A549 (cell line): ENCODE results near the gene NSUN3. TPM values are rescaled to one million over a fixed set of nuclear protein-coding genes. Genes with fewer than 3 reads are reported as not detected.

Experiments
- ATAC-seq, 2 experiments: fragments of 200-7000 bp in 1 of 2; fragments of >200 bp in 1 of 2; cut with Nextera tagmentation in 1 of 2; cut with Tn5 transposase in 1 of 2; 3 replicates each; pipeline versions ENCODE4 v1.8.0 to v1.9.1; 2018 to 2020; ENCODE audit warnings: mild to moderate bottlenecking in 1 of 2, moderate library complexity in 1 of 2
- CTCF ChIA-PET: fragments of 300-600 bp; sonication (Branson Sonifier 250); formaldehyde crosslinking; extraction: SDS; loops from one replicate; lab custom pipeline; 2021; ENCODE audit warnings: antibody characterized with exemption, inconsistent platforms; lab: Yijun Ruan, JAX
- POLR2A ChIA-PET: fragments of 350-600 bp; formaldehyde crosslinking; extraction: SDS; loops from one replicate; lab custom pipeline; 2021; ENCODE audit warnings: antibody characterized with exemption, inconsistent platforms; lab: Yijun Ruan, JAX
- DNase-seq, 2 experiments: peaks; one replicate each; pipeline versions ENCODE4 v3.0.0 to v3.0.0-alpha.2; 2011 to 2016; ENCODE audit warnings: low read depth in 1 of 2, low spot score in 1 of 2
- FAIRE-seq: peaks from 2 replicates; lab custom pipeline; 2011; peaks lifted over from hg19 to GRCh38; lab: Jason Lieb, UNC
- H3K27ac ChIP-seq, 2 experiments: fragments of >200 bp; sonication (Bioruptor Twin); formaldehyde crosslinking; 3 replicates each; pipeline ENCODE4 v1.5.1; 2016 to 2017
- H3K4me1 ChIP-seq: fragments of >200 bp; sonication (Bioruptor Twin); formaldehyde crosslinking; 3 replicates; pipeline ENCODE4 v1.6.1; 2016
- H3K4me2 ChIP-seq: fragments of >200 bp; sonication (Bioruptor Twin); formaldehyde crosslinking; 3 replicates; pipeline ENCODE4 v1.6.1; 2016
- H3K4me3 ChIP-seq: fragments of >200 bp; sonication (Bioruptor Twin); formaldehyde crosslinking; 3 replicates; pipeline ENCODE4 v1.5.1; 2016
- H3K9me3 ChIP-seq: fragments of >200 bp; sonication (Bioruptor Twin); formaldehyde crosslinking; 3 replicates; pipeline ENCODE4 v1.6.1; 2016
- CBX2 ChIP-seq: fragments of 200-600 bp; sonication (generic); IDR thresholded peaks from 2 replicates; pipeline ENCODE4 v1.6.1; 2016; ENCODE audit warnings: low read depth, mild to moderate bottlenecking, borderline replicate concordance
- CHD2 ChIP-seq: fragments of 150-350 bp; IDR thresholded peaks from 2 replicates; pipeline ENCODE4 v1.6.1; 2014; ENCODE audit warnings: low read length; ENCODE audit not compliant: partially characterized antibody
- CHD4 ChIP-seq: fragments of 200-600 bp; sonication (generic); IDR thresholded peaks from 2 replicates; pipeline ENCODE4 v1.6.1; 2016; ENCODE audit warnings: antibody characterized with exemption, mild to moderate bottlenecking, borderline replicate concordance
- EHMT2 ChIP-seq: fragments of 200-600 bp; sonication (generic); IDR thresholded peaks from 2 replicates; pipeline ENCODE4 v1.6.1; 2016; ENCODE audit warnings: antibody characterized with exemption, low read depth, mild to moderate bottlenecking, moderate library complexity
- ELK1 ChIP-seq: fragments of 150-350 bp; IDR thresholded peaks from 2 replicates; pipeline ENCODE4 v1.6.1; 2014; ENCODE audit warnings: low read depth, mild to moderate bottlenecking, low read length
- EP300 ChIP-seq, 2 experiments: fragments of >200 bp; sonication (Bioruptor Twin); formaldehyde crosslinking; IDR thresholded peaks; 2 replicates in 1 of 2; 3 replicates in 1 of 2; pipeline ENCODE4 v1.6.1; 2016 to 2017
- ESRRA ChIP-seq: fragments of 150-350 bp; IDR thresholded peaks from 2 replicates; pipeline ENCODE4 v1.6.1; 2014; ENCODE audit warnings: mild to moderate bottlenecking, low read length, borderline replicate concordance
- FOSB ChIP-seq: fragments of 250-450 bp; sonication (Bioruptor Pico); IDR thresholded peaks from 2 replicates; pipeline ENCODE4 v1.5.0; 2020; ENCODE audit warnings: mild to moderate bottlenecking, moderate library complexity
- HOXA7 ChIP-seq: fragments of 250-450 bp; sonication (Bioruptor Pico); IDR thresholded peaks from 2 replicates; pipeline ENCODE4 v1.5.0; 2020; ENCODE audit warnings: mild to moderate bottlenecking, moderate library complexity
- HOXB13 ChIP-seq: fragments of 250-450 bp; sonication (Bioruptor Pico); IDR thresholded peaks from 2 replicates; pipeline ENCODE4 v1.5.0; 2020; ENCODE audit warnings: low read depth, mild to moderate bottlenecking, moderate library complexity
- HOXB5 ChIP-seq: fragments of 250-450 bp; sonication (Bioruptor Pico); IDR thresholded peaks from 2 replicates; pipeline ENCODE4 v1.5.0; 2020; ENCODE audit warnings: mild to moderate bottlenecking, moderate library complexity
- JUNB ChIP-seq: fragments of >200 bp; sonication (Bioruptor Twin); formaldehyde crosslinking; IDR thresholded peaks from 2 replicates; pipeline ENCODE4 v1.6.1; 2016
- MAX ChIP-seq: IDR thresholded peaks from 2 replicates; pipeline ENCODE4 v1.6.1; 2012
- POLR2A ChIP-seq: IDR thresholded peaks from 2 replicates; pipeline ENCODE4 v1.6.1; 2012; ENCODE audit warnings: mild to moderate bottlenecking, low read length
- RNF2 ChIP-seq: fragments of 200-600 bp; sonication (generic); IDR thresholded peaks from 2 replicates; pipeline ENCODE4 v1.6.1; 2016; ENCODE audit warnings: low read depth, mild to moderate bottlenecking, antibody characterized with exemption, moderate library complexity, borderline replicate concordance
- SMC3 ChIP-seq: fragments of >200 bp; sonication (Bioruptor Twin); formaldehyde crosslinking; IDR thresholded peaks from 3 replicates; pipeline ENCODE4 v1.6.1; 2018; ENCODE audit warnings: inconsistent platforms
- TP53 ChIP-seq: fragments of 250-450 bp; sonication (Bioruptor Pico); IDR thresholded peaks from 2 replicates; pipeline ENCODE4 v1.5.0; 2021; ENCODE audit warnings: mild to moderate bottlenecking, moderate library complexity
- USF2 ChIP-seq: fragments of 450-650 bp; IDR thresholded peaks from 2 replicates; pipeline ENCODE4 v1.6.1; 2014; ENCODE audit warnings: antibody characterized with exemption
- ZC3H11A ChIP-seq: fragments of 450-650 bp; IDR thresholded peaks from 2 replicates; pipeline ENCODE4 v1.6.1; 2014; ENCODE audit warnings: antibody characterized with exemption, mild to moderate bottlenecking
- ZFP36 ChIP-seq: fragments of 450-650 bp; IDR thresholded peaks from 2 replicates; pipeline ENCODE4 v1.6.1; 2014; ENCODE audit warnings: borderline replicate concordance; ENCODE audit not compliant: partially characterized antibody
- ZNF302 ChIP-seq: fragments of 250-450 bp; sonication (Bioruptor Pico); IDR thresholded peaks from 2 replicates; pipeline ENCODE4 v1.9.0; 2021; ENCODE audit warnings: inconsistent platforms, mild to moderate bottlenecking, moderate library complexity
- ZSCAN20 ChIP-seq: fragments of 250-450 bp; sonication (Bioruptor Pico); IDR thresholded peaks from 2 replicates; pipeline ENCODE4 v1.8.0; 2022; ENCODE audit warnings: mild to moderate bottlenecking, moderate library complexity
- WGBS: methylation state at CpG from one replicate; pipeline ENCODE4 v1.1.6; 2017; ENCODE audit errors: missing lambda C conversion rate; 5-methylcytosine and 5-hydroxymethylcytosine counted together
- polyA plus RNA-seq, 4 experiments: library from polyadenylated mRNA; depleted of rRNA in 3 of 4; stranded (reverse); fragments of >200 nt; fragmentation: RNase III in 1 of 4; extraction: RNeasy Plus Mini Kit Qiagen cat#74134 plus additional on column Dnase treatment in 1 of 4; gene quantifications; 2 replicates in 3 of 4; 3 replicates in 1 of 4; pipeline ENCODE4 v1.2.3, GENCODE V29; 2011 to 2017
- TF ChIP-seq, protein P1 (sequence below): fragments of 250-450 bp; sonication (Bioruptor Pico); IDR thresholded peaks from 2 replicates; pipeline ENCODE4 v1.5.0; 2020; ENCODE audit warnings: low read depth, mild to moderate bottlenecking, moderate library complexity
- TF ChIP-seq, protein P2 (sequence below): IDR thresholded peaks from 2 replicates; pipeline ENCODE4 v1.6.1; 2012; ENCODE audit warnings: low read depth, borderline replicate concordance
- TF ChIP-seq, protein P3 (sequence below): fragments of >200 bp; sonication (Bioruptor Twin); formaldehyde crosslinking; IDR thresholded peaks from 3 replicates; pipeline ENCODE4 v1.5.1; 2016

NSUN3 gene
- polyA plus RNA-seq, 2 of the 4 experiments (the other 2 are of a cell fraction), result 8.6 to 13.5 TPM

DNA sequence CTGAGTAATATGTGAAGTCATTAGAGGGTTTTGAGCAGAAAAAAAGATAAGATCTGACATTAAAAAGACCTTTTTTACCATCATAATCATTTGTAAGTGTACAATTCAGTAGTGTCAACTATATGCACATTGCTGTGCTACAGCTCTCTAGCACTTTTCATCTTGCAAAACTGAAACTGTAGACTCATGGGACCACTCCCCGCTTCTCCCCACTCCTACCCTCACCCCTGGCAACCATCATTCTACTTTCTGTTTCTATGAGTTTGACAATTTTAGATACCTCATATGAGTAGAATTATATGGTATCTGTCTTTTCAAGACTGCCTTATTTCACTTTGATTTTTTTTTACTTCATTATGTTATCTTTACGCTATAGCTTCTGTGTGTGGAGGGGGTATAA is 112.8 kb downstream of the NSUN3 start:
- no peak overlapping the region for H3K27ac ChIP-seq
- no peaks in the 10 kb centered on the region for H3K4me1 ChIP-seq
- POLR2A ChIA-PET, result no interaction called here
- WGBS, result 76% methylated on average over 2 of the region's 2 CpGs
- TF ChIP-seq CHD2 (no peak), ESRRA (no peak), SMC3 (no peak), CBX2 (no peak), TP53 (CRISPR knock-in tag) (no peak), HOXA7 (CRISPR knock-in tag) (no peak), EHMT2 (no peak), POLR2A (no peak), MAX (no peak)
- TF ChIP-seq, protein P1, sequence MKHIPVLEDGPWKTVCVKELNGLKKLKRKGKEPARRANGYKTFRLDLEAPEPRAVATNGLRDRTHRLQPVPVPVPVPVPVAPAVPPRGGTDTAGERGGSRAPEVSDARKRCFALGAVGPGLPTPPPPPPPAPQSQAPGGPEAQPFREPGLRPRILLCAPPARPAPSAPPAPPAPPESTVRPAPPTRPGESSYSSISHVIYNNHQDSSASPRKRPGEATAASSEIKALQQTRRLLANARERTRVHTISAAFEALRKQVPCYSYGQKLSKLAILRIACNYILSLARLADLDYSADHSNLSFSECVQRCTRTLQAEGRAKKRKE (CRISPR knock-in tag), result no peak
- TF ChIP-seq, protein P2, sequence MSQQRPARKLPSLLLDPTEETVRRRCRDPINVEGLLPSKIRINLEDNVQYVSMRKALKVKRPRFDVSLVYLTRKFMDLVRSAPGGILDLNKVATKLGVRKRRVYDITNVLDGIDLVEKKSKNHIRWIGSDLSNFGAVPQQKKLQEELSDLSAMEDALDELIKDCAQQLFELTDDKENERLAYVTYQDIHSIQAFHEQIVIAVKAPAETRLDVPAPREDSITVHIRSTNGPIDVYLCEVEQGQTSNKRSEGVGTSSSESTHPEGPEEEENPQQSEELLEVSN, result no peak
- TF ChIP-seq, protein P3, sequence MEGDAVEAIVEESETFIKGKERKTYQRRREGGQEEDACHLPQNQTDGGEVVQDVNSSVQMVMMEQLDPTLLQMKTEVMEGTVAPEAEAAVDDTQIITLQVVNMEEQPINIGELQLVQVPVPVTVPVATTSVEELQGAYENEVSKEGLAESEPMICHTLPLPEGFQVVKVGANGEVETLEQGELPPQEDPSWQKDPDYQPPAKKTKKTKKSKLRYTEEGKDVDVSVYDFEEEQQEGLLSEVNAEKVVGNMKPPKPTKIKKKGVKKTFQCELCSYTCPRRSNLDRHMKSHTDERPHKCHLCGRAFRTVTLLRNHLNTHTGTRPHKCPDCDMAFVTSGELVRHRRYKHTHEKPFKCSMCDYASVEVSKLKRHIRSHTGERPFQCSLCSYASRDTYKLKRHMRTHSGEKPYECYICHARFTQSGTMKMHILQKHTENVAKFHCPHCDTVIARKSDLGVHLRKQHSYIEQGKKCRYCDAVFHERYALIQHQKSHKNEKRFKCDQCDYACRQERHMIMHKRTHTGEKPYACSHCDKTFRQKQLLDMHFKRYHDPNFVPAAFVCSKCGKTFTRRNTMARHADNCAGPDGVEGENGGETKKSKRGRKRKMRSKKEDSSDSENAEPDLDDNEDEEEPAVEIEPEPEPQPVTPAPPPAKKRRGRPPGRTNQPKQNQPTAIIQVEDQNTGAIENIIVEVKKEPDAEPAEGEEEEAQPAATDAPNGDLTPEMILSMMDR, result no peak
- no peak for DNase-seq
- no peaks in the 10 kb centered on the region for H3K9me3 ChIP-seq
- FAIRE-seq, result no peak
- no peak for ATAC-seq
- no peak overlapping the region for H3K4me2 ChIP-seq
- CTCF ChIA-PET, result no interaction called here
- no peak overlapping the region for H3K4me3 ChIP-seq

- ChIA-PET CTCF (no interaction called here), POLR2A (no interaction called here)
- no peaks in the 10 kb centered on the region for H3K4me1 ChIP-seq
- no peaks in the 10 kb centered on the region for H3K9me3 ChIP-seq
- ATAC-seq (no peak), FAIRE-seq (no peak), DNase-seq (no peak)
- no peak overlapping the region for H3K4me3 ChIP-seq
- no peak for TF ChIP-seq HOXB13 (CRISPR knock-in tag)
- no peak for TF ChIP-seq RNF2
- no peak for TF ChIP-seq FOSB (CRISPR knock-in tag)
- TF ChIP-seq TP53 (CRISPR knock-in tag), result no peak
- TF ChIP-seq USF2, result no peak
- TF ChIP-seq ELK1, result no peak
- no peak for TF ChIP-seq CHD4
- no peak for TF ChIP-seq HOXB5
- TF ChIP-seq POLR2A, result no peak
- TF ChIP-seq ZC3H11A, result no peak
- TF ChIP-seq, protein P3, result no peak
- TF ChIP-seq EHMT2, result no peak
- TF ChIP-seq ZFP36, result no peak
- TF ChIP-seq JUNB, result no peak
- TF ChIP-seq EP300 (IDR thresholded peaks at IDR 0.05), result no peak
- TF ChIP-seq ZSCAN20, result no peak
- TF ChIP-seq ZNF302, result no peak
- no peak overlapping the region for H3K27ac ChIP-seq
- WGBS, result 58% methylated on average over 6 of the region's 6 CpGs
- H3K4me2 ChIP-seq, result peak overlapping the region; percentile 35; the same call in 2 of the 3 replicates
Observed at GRCh38 chr3:94176988-94177745, 114.3 kb downstream of the NSUN3 start.
